Measurements from ENCODE around the gene IPO7.
"Not testable (repeated sequence)": the region's sequence is repeated elsewhere in the genome, so short reads cannot be mapped to it uniquely, and the experiment has no call there.

Gene IPO7

GRCh38 chr11:9384535-9385326, at the start of gene IPO7:
Gene IPO7 (plus strand): TSS chr11:9384652. CDS start chr11:9384764, 112 bp downstream.
- peak; percentile 94 to 95 (median 95) for DNase-seq

DNA sequence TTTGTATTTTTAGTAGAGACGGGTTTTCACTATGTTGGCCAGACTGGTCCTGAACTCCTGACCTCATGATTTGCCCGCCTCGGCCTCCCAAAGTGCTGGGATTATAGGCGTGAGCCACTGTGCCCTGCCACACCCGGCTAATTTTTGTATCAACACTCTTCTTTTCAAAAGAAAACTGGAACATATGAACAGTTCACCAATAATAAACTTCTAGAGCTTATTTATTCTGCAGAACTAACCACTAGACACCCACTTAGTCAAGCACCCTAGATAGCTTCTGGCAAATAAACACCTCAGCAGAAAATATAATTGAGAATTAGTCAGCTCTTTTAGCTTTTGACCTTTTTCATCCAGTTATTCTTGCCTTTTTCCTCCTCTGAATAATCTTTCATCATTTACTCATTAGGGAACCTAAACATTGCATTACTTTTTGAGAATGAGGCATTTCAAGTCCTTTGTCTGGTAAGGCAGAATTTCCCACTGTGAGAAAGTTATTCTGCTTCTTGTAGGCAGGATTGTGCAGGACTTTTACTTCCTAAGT, 42.7 kb upstream of the IPO7 start:
- DNase-seq = peak in 1 of 3 donors; percentile 19

GRCh38 chr11:9344061-9344680, 40.3 kb upstream of the IPO7 start:
- no peak for DNase-seq

DNA sequence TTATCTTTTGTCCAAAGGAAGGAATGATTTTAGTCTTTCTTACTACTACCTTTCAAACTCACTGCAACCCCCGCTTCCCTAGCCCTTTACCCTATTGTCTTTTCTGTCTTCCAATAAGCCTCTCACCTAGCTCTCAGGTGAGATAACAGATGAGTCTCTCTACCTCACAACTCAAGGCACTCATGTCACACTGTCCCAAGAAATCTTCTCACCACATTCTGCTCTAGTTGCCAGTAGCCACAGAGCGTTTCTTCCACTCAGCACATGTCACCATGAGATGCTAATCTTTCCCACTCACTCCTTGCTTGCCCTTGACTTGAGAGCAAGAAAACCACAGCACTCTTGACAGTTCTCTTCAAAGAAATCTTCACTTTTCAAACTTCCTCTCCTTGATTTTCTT, 37.4 kb upstream of the IPO7 start:
- DNase-seq = no peak

GRCh38 chr11:9347779-9348178, 36.7 kb upstream of the IPO7 start:
- DNase-seq = not testable (repeated sequence)

DNA sequence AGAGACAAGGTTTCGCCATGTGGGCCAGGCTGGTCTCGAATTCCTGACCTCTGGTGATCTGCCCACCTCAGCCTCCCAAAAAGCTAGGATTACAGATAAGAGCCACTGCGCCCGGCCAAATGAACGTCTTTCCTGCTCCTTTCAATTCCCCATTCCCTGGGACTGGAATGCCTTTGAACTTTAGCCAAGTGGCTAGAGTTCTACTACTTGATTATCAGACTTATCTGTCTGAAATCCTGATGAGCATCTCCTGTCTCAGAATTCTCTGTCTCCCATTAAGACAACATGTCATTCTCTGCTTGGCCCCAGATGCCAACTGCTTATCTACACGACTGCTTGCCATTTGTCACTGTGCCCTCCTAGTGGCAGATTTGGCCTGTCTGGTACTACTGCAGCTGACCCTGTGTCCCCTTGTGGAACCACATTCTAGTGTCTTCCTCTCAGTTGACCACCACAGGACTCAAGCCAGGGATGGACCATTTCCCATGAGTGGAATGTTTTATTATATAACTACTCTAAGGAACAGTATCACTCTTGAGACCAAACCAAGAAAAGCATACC, 33.1 kb upstream of the IPO7 start:
- no peak for DNase-seq

- no peak for DNase-seq
Measured at GRCh38 chr11:9357041-9357440, 27.4 kb upstream of the IPO7 start.

DNA sequence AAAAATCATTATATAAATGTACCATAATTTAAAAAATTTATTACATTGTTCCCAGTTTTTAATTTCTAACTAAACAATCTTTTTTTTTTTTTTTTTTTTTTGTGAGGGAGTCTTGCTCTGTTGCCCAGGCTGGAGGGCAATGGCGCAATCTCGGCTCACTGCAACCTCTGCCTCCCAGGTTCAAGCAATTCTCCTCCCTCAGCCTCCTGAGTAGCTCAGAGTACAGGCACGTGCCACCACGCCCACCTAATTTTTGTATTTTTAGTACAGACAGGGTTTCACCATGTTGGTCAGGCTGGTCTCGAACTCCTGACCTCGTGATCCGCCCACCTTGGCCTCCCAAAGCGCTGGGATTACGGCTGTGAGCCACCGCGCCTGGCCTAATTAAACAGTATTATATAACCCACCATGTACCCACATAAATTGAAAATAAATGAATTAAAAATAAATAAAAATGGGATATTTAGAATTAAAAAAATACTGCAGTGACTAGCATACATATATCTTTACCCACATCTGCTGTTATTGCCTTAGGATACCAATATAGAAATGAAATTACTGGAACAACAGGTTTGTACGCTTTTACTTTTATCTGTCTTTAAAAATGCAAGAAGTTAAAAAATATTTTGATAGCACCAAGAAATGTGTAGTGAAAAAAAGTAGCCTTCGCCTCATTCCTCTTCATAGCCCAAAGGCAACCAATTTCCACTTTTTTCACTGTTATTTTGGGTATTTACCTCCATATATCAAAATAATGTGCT, 23.4 kb upstream of the IPO7 start:
- not testable (repeated sequence) for DNase-seq

- no peak for DNase-seq
Measured at GRCh38 chr11:9362393-9362863, 22.0 kb upstream of the IPO7 start.

- peak; percentile 99 for DNase-seq
Measured at GRCh38 chr11:9363954-9364912, 20.2 kb upstream of the IPO7 start.

DNA sequence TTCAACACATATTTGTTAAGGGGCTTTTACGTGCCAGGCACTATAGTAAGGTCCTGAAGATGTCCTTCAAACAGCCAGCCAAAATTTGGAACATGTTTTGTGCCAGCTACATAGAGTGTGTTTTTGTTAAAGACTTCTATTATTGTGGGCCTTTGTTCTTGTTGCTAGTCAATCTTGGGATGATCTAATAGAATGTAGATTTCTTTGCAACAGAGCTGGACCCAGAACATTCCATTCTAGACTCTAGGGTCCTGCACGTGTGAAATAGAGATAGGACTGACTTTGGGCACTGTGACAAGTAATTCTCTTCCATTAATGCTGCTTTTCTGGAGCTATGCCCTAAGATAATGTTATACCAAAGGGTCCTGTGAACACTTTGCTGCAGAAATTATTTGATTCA, 16.9 kb upstream of the IPO7 start:
- DNase-seq = no peak

- DNase-seq = no peak
Measured at GRCh38 chr11:9377036-9377435, 7.4 kb upstream of the IPO7 start.

DNA sequence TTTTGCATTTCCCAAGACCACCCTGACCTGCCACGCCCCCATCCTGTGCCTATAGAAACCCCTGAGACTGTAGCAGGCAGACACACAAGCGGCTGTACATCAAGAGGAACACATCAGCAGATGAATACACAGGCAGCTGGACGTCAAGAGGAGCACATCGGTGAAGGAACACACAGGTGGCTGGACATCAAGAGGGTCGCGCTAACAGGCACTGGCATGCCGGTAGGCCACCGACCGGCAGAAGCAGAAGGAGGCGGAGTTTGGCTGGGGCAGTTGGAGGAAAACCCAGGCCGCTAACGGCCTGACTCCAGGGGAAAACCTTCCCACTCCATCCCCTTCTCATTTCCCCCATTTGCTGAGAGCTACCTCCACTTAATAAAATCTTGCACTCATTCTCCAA, 5.4 kb upstream of the IPO7 start:
- no peak for DNase-seq

DNA sequence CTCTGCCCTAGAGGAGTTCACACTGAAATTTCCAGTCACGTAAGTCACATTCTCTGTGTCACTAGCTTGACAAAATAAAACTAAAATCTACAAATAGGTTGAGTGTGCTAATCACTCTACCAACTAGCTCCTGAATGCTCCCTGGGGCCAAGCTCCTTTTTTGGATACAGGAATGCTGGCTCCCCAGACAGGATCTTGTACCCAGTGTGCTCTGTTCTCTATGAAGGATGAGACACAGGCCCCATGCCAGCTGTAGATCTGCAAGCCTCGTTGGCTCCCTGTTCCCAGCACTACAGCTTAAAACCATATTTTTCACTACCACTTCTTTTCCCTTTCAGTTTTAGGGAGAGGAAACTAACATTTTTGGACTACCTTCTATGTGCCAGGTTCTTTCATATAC, 3.7 kb upstream of the IPO7 start:
- DNase-seq = no peak

DNA sequence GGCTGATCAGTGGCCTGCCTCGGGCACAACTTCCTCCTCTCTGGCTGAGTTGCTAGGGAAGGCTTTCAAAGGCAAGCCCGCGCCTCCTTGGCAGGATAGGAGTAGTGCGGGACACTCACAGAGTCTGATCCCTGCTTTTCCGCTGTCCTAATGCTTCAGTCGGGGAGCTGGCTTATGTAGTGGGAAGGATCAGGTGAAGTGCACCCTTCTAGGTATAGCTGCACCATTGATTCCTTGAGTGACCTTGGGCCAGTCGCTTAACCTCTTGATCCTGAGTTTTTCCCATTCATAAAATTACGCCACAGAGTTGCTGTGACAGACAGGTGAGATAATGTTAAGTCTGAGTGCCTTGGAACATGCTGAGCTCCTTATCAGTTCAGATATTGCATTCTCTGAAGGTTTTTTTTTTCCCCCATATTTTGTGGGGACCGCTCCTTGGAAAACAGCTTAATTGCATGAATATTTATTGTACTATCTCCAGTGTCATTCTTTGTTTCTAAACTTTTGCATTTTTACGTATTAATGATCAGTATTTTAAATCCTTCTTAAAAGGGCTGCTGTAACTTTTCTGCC, 961 bp downstream of the IPO7 start:
- no peak for DNase-seq

- DNase-seq = peak in 1 of 3 donors; percentile 27
Measured at GRCh38 chr11:9386086-9386485, 1.6 kb downstream of the IPO7 start.

GRCh38 chr11:9386901-9387300, 2.4 kb downstream of the IPO7 start:
- DNase-seq = peak in 2 of 3 donors; percentile 35 to 36

DNA sequence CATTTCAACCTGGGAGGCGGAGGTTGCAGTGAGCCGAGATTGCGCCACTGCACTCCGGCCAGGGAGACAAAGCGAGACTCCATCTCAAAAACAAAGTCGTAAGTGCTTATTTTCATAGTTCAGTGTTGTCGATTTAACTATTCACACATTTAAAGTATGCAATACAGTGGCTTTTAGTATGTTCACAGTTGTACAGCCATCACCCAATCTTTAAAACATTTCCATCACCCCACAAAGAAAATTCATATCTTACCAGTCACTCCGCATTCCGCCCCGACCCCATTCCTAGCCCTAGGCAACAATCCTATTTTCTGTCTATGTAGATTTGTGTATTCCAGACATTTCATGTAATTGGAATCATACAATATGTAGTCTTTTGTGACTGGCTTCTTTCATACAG, 11.9 kb downstream of the IPO7 start:
- no peak for DNase-seq

DNA sequence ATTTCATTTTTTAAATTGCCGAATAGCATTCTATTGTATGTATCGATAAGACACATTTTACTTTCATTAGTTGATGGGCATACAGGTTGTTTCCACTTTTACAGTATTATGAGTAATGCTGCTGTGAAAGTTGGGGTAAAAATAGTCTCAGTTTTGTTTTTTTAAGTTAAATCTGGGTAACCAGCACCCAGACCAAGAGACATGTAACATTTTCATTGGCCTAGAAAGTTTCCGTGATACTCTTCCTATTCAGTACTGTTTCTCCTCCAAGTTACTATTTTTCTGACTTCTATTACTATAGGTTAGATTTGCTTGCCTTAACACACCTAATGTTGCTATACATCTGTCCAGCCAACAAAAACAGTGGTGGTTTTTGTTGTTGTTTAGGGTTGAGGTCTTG, 12.3 kb downstream of the IPO7 start:
- peak in 1 of 3 donors; percentile 6 for DNase-seq

DNA sequence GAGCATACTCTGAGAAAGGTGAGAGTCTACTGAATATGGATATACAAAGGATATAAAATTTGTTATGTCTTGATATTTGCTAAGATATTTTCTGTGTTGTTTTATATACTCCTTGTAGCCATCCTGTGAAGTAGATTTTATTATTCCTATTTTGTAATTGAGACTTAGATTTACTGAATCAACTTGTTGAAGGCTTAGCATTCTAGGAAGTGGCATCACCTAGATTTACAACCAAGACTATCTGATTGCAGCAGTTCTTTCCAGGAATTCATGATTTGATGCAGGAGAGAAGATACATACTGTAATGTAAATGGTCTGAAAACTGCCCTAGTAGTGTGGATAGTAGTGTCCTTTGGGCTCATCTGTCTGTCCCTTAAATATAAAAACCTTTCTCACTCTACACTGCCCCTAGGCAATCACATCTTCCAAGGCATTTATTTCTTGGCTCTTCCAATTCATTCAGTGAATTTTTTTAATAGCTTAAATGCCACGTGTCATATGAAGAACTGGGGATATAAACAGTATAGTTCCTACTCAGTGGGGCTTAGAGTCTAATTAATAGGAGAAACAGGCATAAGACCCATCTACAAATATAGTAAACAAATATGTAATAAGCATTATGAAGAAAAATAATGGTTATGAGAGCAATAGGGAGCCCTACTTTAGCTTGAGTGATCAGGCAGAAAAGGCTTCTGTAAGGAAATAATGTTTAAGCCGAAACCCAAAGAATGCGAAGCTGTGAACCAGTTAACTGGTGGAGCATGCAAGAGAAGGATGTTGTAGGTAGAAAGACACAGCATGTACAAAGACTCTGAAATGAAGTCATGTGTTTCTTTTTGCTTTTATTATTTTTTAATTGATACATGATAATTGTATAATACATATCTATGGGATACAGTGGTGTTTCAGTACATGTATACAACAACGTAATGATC, 13.6 kb downstream of the IPO7 start:
- DNase-seq = peak in 1 of 3 donors; percentile 15

Measured in suppressor macrophage treated with lipopolysaccharide for 1 hour (primary cell).